22Rv1 (cell line): Measurements from ENCODE around the gene RPUSD4.

Experiments used
- ZFX ChIP-seq: fragments of 450-650 bp; IDR thresholded peaks from 2 replicates; pipeline ENCODE4 v1.6.1; 2017; ENCODE audit warnings: antibody characterized with exemption, borderline replicate concordance
- TF ChIP-seq, protein P1 (sequence below): fragments of 450-650 bp; IDR thresholded peaks from 2 replicates; pipeline ENCODE4 v1.5.1; 2017; ENCODE audit warnings: mild to moderate bottlenecking

DNA sequence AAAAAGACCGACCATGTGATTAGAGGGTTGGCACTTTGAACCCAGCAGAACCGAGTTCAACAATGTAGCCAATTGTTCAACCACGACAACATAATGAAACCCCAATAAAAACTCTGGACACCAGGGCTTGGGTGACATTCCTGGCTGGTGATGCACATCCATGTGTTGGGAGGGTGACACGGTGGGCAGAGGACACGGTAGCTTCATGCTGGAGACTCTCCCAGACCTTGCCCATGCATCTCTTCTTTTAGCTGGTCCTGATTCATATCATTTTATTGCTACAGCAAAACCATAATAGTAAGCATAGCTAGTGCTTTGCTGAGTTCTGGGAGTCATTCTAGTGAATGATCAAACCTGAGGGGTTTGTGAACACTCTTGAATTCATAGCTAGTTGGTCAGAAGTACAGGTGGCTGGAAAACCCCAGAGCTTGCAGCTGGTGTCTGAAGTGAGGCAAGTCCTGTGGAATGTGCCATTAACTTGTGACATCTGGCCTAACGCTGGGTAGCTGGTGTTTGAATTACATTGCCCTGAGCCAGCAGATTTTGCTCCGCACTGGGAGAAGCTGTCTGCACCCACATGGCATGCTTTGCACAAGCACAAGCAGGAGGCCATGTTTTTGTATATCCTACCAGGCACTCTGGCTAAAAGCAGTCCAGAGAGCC, 14.0 kb downstream of the RPUSD4 start:
- TF ChIP-seq, protein P1, sequence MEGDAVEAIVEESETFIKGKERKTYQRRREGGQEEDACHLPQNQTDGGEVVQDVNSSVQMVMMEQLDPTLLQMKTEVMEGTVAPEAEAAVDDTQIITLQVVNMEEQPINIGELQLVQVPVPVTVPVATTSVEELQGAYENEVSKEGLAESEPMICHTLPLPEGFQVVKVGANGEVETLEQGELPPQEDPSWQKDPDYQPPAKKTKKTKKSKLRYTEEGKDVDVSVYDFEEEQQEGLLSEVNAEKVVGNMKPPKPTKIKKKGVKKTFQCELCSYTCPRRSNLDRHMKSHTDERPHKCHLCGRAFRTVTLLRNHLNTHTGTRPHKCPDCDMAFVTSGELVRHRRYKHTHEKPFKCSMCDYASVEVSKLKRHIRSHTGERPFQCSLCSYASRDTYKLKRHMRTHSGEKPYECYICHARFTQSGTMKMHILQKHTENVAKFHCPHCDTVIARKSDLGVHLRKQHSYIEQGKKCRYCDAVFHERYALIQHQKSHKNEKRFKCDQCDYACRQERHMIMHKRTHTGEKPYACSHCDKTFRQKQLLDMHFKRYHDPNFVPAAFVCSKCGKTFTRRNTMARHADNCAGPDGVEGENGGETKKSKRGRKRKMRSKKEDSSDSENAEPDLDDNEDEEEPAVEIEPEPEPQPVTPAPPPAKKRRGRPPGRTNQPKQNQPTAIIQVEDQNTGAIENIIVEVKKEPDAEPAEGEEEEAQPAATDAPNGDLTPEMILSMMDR = no peak
- TF ChIP-seq ZFX = no peak
